HCT116 (cell line): Measurements from ENCODE around the gene CALHM1. TPM values are rescaled to one million over a fixed set of nuclear protein-coding genes. Genes with fewer than 3 reads are reported as not detected.

Experiments used
- ATAC-seq: fragments of 200-7000 bp; cut with Tn5 transposase; 2 replicates; pipeline ENCODE4 v1.9.1; 2020; ENCODE audit warnings: mild to moderate bottlenecking, moderate library complexity
- BruUV-seq: library from RNA; stranded (reverse); fragments of 400-500 nt; replicated peaks from 2 replicates; lab custom pipeline; 2021; lab: Mats Ljungman, UMichigan
- CTCF ChIA-PET: fragments of 300-600 bp; sonication (Branson Sonifier 250); formaldehyde crosslinking; loops from one replicate; lab custom pipeline; 2021; ENCODE audit warnings: antibody characterized with exemption; lab: Charles Lee
- POLR2A ChIA-PET: fragments of 300-600, 350-600 bp; sonication (Branson Sonifier 250); formaldehyde crosslinking; loops from one replicate; lab custom pipeline; 2021; ENCODE audit warnings: antibody characterized with exemption; lab: Charles Lee
- RAD21 ChIA-PET, 2 experiments: fragments of 300-600 bp; sonication (Branson Sonifier 250); formaldehyde crosslinking; loops; one replicate each; lab custom pipeline; 2023; ENCODE audit warnings: low total read pairs in 2 of 2; ENCODE audit not compliant: uncharacterized antibody in 2 of 2, unreplicated experiment in 2 of 2, low non-redundant PET in 1 of 2; lab: Charles Lee
- DNase-seq: peaks from one replicate; pipeline ENCODE4 v3.0.0-alpha.2; 2010; ENCODE audit warnings: low read depth, low spot score
- H2AFZ ChIP-seq: fragments of 200-600 bp; shearing (Covaris generic), sonication (generic); 2 replicates; pipeline ENCODE4 v1.6.1; 2017; ENCODE audit warnings: low read depth, mixed run types, mixed read lengths, antibody characterized with exemption, low read length; ENCODE audit not compliant: poor library complexity, severe bottlenecking
- H3K27ac ChIP-seq: 2 replicates; pipeline ENCODE4 v1.5.1; 2012; ENCODE audit warnings: low read depth, low read length
- H3K27me3 ChIP-seq: fragments of 200-600 bp; sonication (generic); 2 replicates; pipeline ENCODE4 v1.6.1; 2016; ENCODE audit warnings: mixed run types, low read length, mixed read lengths; ENCODE audit not compliant: insufficient read depth
- H3K36me3 ChIP-seq, 2 experiments: fragments of 200-500 bp in 1 of 2; fragments of 200-600 bp in 1 of 2; sonication (Bioruptor generic) in 1 of 2; sonication (generic) in 1 of 2; 2 replicates each; pipeline versions ENCODE4 v1.5.1 to v1.6.1; 2014 to 2016; ENCODE audit warnings: low read length in 2 of 2, inconsistent platforms in 1 of 2, mixed read lengths in 1 of 2, mixed run types in 1 of 2; ENCODE audit not compliant: insufficient read depth in 2 of 2, control insufficient read depth in 1 of 2
- H3K4me1 ChIP-seq, 2 experiments: fragments of 200-600 bp in 1 of 2; sonication (generic) in 1 of 2; 2 replicates each; pipeline versions ENCODE4 v1.5.1 to v1.6.1; 2012 to 2017; ENCODE audit warnings: low read length in 2 of 2, inconsistent platforms in 1 of 2, mild to moderate bottlenecking in 1 of 2, mixed read lengths in 1 of 2, mixed run types in 1 of 2, moderate library complexity in 1 of 2; ENCODE audit not compliant: insufficient read depth in 2 of 2, control insufficient read depth in 1 of 2
- H3K4me2 ChIP-seq: fragments of 200-600 bp; sonication (generic); 2 replicates; pipeline ENCODE4 v1.6.1; 2017; ENCODE audit warnings: mixed run types, low read length, mixed read lengths
- H3K4me3 ChIP-seq, 2 experiments: fragments of 200-600 bp in 1 of 2; sonication (generic) in 1 of 2; replicated peaks in 1 of 2; 2 replicates each; pipeline ENCODE4 v1.5.1; 2011 to 2016; ENCODE audit warnings: low read length in 2 of 2, control low read depth in 1 of 2, low read depth in 1 of 2, mild to moderate bottlenecking in 1 of 2, mixed read lengths in 1 of 2, mixed run types in 1 of 2
- H3K79me2 ChIP-seq: fragments of 200-600 bp; sonication (generic); 2 replicates; pipeline ENCODE4 v1.6.1; 2017; ENCODE audit warnings: mild to moderate bottlenecking, mixed run types, low read length, moderate library complexity, mixed read lengths; ENCODE audit not compliant: insufficient read depth
- H3K9ac ChIP-seq: fragments of 200-600 bp; sonication (generic); 2 replicates; pipeline ENCODE4 v1.6.1; 2016; ENCODE audit warnings: low read length, mixed read lengths
- H3K9me2 ChIP-seq: fragments of 200-600 bp; sonication (generic), shearing (Covaris generic); 2 replicates; pipeline ENCODE4 v1.6.1; 2017; ENCODE audit warnings: mixed run types, mild to moderate bottlenecking, moderate library complexity; ENCODE audit not compliant: insufficient read depth
- H3K9me3 ChIP-seq, 2 experiments: fragments of 200-500 bp in 1 of 2; fragments of 200-600 bp in 1 of 2; sonication (Bioruptor generic) in 1 of 2; sonication (generic) in 1 of 2; 2 replicates each; pipeline ENCODE4 v1.6.1; 2014 to 2017; ENCODE audit warnings: low read length in 2 of 2, mixed read lengths in 2 of 2, inconsistent platforms in 1 of 2, low read depth in 1 of 2, mild to moderate bottlenecking in 1 of 2, mixed run types in 1 of 2, moderate library complexity in 1 of 2; ENCODE audit not compliant: control insufficient read depth in 1 of 2, insufficient read depth in 1 of 2
- H4K20me1 ChIP-seq: fragments of 200-600 bp; sonication (generic), shearing (Covaris generic); 2 replicates; pipeline ENCODE4 v1.6.1; 2017; ENCODE audit warnings: mixed run types, mild to moderate bottlenecking, moderate library complexity; ENCODE audit not compliant: insufficient read depth
- CEBPB ChIP-seq: IDR thresholded peaks from 2 replicates; pipeline ENCODE4 v1.6.1; 2012; ENCODE audit warnings: low read depth
- EGR1 ChIP-seq: IDR thresholded peaks from 2 replicates; pipeline ENCODE4 v1.6.1; 2012; ENCODE audit warnings: low read depth
- EZH2phosphoT487 ChIP-seq: fragments of 200-600 bp; IDR thresholded peaks from 2 replicates; pipeline ENCODE4 v1.6.1; 2018; ENCODE audit warnings: antibody characterized with exemption, borderline replicate concordance
- FOSL1 ChIP-seq: IDR thresholded peaks from 2 replicates; pipeline ENCODE4 v1.6.1; 2012; ENCODE audit warnings: low read depth
- JUND ChIP-seq: IDR thresholded peaks from 2 replicates; pipeline ENCODE4 v1.6.1; 2012
- MAX ChIP-seq: IDR thresholded peaks from 2 replicates; pipeline ENCODE4 v1.6.1; 2012
- POLR2A ChIP-seq: IDR thresholded peaks from 2 replicates; pipeline ENCODE4 v1.7.0; 2011; ENCODE audit warnings: borderline replicate concordance; ENCODE audit not compliant: insufficient read depth, insufficient read length; ENCODE audit errors: extremely low read depth
- POLR2AphosphoS5 ChIP-seq: IDR thresholded peaks from 2 replicates; pipeline ENCODE4 v1.6.1; 2011; ENCODE audit warnings: mild to moderate bottlenecking, low read depth, low read length, moderate library complexity
- RAD21 ChIP-seq: IDR thresholded peaks from 2 replicates; pipeline ENCODE4 v1.6.1; 2012; ENCODE audit warnings: low read depth, mild to moderate bottlenecking
- SIN3A ChIP-seq: IDR thresholded peaks from 2 replicates; pipeline ENCODE4 v1.6.1; 2012; ENCODE audit warnings: low read depth
- SP1 ChIP-seq: IDR thresholded peaks from 2 replicates; pipeline ENCODE4 v1.6.1; 2012; ENCODE audit warnings: low read depth
- SRF ChIP-seq: IDR thresholded peaks from 2 replicates; pipeline ENCODE4 v1.6.1; 2012; ENCODE audit warnings: low read depth
- TCF7L2 ChIP-seq: IDR thresholded peaks from 2 replicates; pipeline ENCODE4 v1.7.0; 2011; ENCODE audit warnings: borderline replicate concordance, inconsistent platforms; ENCODE audit not compliant: insufficient read depth, insufficient read length; ENCODE audit errors: extremely low read depth
- YY1 ChIP-seq: IDR thresholded peaks from 2 replicates; pipeline ENCODE4 v1.6.1; 2011; ENCODE audit warnings: low read length, low read depth, moderate library complexity, mild to moderate bottlenecking; ENCODE audit not compliant: insufficient replicate concordance; ENCODE audit errors: extremely low read depth
- ZBTB33 ChIP-seq: IDR thresholded peaks from 2 replicates; pipeline ENCODE4 v1.6.1; 2011; ENCODE audit warnings: mild to moderate bottlenecking, low read length, moderate library complexity; ENCODE audit not compliant: insufficient replicate concordance; ENCODE audit errors: extremely low read depth
- ZNF274 ChIP-seq: fragments of 200-500 bp; sonication (Bioruptor generic); IDR thresholded peaks from 2 replicates; pipeline ENCODE4 v1.6.1; 2014; ENCODE audit warnings: mild to moderate bottlenecking, low read depth, low read length, inconsistent platforms
- intact Hi-C: fragments of 100-400 bp; cut with micrococcal nuclease; formaldehyde crosslinking; loops from 2 replicates; pipeline ENCODE4 v1.10.0; 2022
- total RNA-seq: library from RNA; stranded (reverse); gene quantifications from one replicate; pipeline ENCODE4 v1.2.1, GENCODE V29; 2021; ENCODE audit not compliant: unreplicated experiment
- TF ChIP-seq, protein P1 (sequence below), 3 experiments: fragments of 200-600 bp in 1 of 3; sonication (generic) in 1 of 3; IDR thresholded peaks in 2 of 3; conservative IDR thresholded peaks in 1 of 3; 2 replicates each; pipeline ENCODE4 v1.5.1; 2012 to 2017; ENCODE audit warnings: low read depth in 2 of 3, low read length in 2 of 3, antibody characterized with exemption in 1 of 3, borderline replicate concordance in 1 of 3, control low read depth in 1 of 3, mild to moderate bottlenecking in 1 of 3, mixed read lengths in 1 of 3, mixed run types in 1 of 3, moderate library complexity in 1 of 3; ENCODE audit not compliant: insufficient read depth in 1 of 3
- TF ChIP-seq, protein P2 (sequence below): IDR thresholded peaks from 2 replicates; pipeline ENCODE4 v1.6.1; 2012; ENCODE audit warnings: low read depth

The CALHM1 gene
- total RNA-seq, 1 experiment from 2014 or later = not detected

DNA sequence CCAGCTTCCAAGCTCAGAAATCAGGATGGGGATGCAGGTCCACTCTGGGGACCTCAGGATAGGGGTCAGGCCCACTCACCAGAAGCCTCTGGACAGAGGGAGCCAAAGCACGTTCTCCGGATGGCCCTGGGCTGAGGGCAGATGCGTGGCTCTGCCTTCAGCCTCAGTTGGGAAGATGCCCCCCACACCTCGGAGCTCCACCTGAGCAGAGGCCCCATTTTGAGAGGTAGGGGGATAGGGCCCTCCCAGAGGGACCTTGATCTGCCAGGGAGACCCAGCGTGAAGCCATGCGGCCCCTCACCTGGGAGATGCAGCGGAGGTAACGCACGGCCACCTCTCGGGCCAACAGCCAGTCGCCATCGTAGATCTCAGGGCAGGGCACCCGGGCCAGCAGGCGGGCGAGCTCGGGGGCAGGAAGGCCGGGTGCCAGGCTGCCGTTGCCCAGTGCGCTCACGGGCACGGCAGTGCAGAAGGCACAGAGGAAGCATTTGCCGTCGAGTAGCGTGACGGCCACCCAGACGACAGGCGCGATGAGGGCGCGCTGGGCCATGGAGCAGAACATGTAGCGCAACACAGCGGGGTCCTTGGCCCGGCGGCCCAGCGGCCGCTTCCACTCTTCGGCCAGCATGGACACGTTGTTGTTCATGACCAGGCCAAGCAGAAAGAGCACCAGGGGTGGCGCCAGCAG lies 660 bp downstream of the CALHM1 start:
- intact Hi-C loops = no loop called here
- CTCF ChIA-PET = no interaction called here

More for the DNA sequence above, 660 bp downstream of the CALHM1 start:
- ATAC-seq (no peak), DNase-seq (no peak)
- H3K4me2 ChIP-seq = no peak overlapping the region
- H3K9me3 ChIP-seq = no peaks in the 10 kb centered on the region
- no peaks in the 10 kb centered on the region for H3K27me3 ChIP-seq
- H3K9me2 ChIP-seq = no peaks in the 10 kb centered on the region
- POLR2A ChIA-PET = interaction anchor here (0.8 kb wide), 1 partner anchor 53 kb away, joined by 5 read pairs; no protein-coding TSS in a partner anchor
- H3K79me2 ChIP-seq = no peaks in the 10 kb centered on the region
- H4K20me1 ChIP-seq = no peaks in the 10 kb centered on the region
- H3K27ac ChIP-seq = no peak overlapping the region
- no peak overlapping the region for H2AFZ ChIP-seq
- RAD21 ChIA-PET = no interaction called here
- no peaks in the 10 kb centered on the region for H3K36me3 ChIP-seq
- no peak overlapping the region for H3K9ac ChIP-seq
- TF ChIP-seq EGR1 (no peak), MAX (no peak), SIN3A (no peak), ZNF274 (no peak), JUND (no peak), RAD21 (no peak), SP1 (no peak), SRF (no peak), CEBPB (no peak), ZBTB33 (no peak), TCF7L2 (no peak), EZH2phosphoT487 (no peak), POLR2AphosphoS5 (no peak), YY1 (no peak), FOSL1 (no peak), POLR2A (no peak)
- TF ChIP-seq, protein P1, sequence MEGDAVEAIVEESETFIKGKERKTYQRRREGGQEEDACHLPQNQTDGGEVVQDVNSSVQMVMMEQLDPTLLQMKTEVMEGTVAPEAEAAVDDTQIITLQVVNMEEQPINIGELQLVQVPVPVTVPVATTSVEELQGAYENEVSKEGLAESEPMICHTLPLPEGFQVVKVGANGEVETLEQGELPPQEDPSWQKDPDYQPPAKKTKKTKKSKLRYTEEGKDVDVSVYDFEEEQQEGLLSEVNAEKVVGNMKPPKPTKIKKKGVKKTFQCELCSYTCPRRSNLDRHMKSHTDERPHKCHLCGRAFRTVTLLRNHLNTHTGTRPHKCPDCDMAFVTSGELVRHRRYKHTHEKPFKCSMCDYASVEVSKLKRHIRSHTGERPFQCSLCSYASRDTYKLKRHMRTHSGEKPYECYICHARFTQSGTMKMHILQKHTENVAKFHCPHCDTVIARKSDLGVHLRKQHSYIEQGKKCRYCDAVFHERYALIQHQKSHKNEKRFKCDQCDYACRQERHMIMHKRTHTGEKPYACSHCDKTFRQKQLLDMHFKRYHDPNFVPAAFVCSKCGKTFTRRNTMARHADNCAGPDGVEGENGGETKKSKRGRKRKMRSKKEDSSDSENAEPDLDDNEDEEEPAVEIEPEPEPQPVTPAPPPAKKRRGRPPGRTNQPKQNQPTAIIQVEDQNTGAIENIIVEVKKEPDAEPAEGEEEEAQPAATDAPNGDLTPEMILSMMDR (IDR thresholded peaks at IDR 0.05 in 2 of 3, conservative IDR thresholded peaks at IDR 0.05 in 1 of 3; ENCODE audit: borderline replicate concordance in 1 of 3, insufficient read depth in 1 of 3, low read depth in 2 of 3, low read length in 2 of 3) = no peak
- TF ChIP-seq, protein P2, sequence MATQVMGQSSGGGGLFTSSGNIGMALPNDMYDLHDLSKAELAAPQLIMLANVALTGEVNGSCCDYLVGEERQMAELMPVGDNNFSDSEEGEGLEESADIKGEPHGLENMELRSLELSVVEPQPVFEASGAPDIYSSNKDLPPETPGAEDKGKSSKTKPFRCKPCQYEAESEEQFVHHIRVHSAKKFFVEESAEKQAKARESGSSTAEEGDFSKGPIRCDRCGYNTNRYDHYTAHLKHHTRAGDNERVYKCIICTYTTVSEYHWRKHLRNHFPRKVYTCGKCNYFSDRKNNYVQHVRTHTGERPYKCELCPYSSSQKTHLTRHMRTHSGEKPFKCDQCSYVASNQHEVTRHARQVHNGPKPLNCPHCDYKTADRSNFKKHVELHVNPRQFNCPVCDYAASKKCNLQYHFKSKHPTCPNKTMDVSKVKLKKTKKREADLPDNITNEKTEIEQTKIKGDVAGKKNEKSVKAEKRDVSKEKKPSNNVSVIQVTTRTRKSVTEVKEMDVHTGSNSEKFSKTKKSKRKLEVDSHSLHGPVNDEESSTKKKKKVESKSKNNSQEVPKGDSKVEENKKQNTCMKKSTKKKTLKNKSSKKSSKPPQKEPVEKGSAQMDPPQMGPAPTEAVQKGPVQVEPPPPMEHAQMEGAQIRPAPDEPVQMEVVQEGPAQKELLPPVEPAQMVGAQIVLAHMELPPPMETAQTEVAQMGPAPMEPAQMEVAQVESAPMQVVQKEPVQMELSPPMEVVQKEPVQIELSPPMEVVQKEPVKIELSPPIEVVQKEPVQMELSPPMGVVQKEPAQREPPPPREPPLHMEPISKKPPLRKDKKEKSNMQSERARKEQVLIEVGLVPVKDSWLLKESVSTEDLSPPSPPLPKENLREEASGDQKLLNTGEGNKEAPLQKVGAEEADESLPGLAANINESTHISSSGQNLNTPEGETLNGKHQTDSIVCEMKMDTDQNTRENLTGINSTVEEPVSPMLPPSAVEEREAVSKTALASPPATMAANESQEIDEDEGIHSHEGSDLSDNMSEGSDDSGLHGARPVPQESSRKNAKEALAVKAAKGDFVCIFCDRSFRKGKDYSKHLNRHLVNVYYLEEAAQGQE = no peak
- H3K4me3 ChIP-seq = no peak overlapping the region
- BruUV-seq = no TSS peak
- H3K4me1 ChIP-seq = peaks cover 0 to 10% of the 10 kb centered on the region in 2 experiments; a peak in 3 of 4 replicates
